Mammary epithelial cell (primary cell): ENCODE measurements around the gene TRIM38.

Experiments used
- CTCF ChIP-seq, 2 donors: IDR thresholded peaks in 1 of 2; conservative IDR thresholded peaks in 1 of 2; 2 replicates each; pipeline ENCODE4 v1.5.1; 2011 to 2012; ENCODE audit warnings: inconsistent platforms in 2 of 2, low read length in 2 of 2, mild to moderate bottlenecking in 2 of 2, control low read depth in 1 of 2, low read depth in 1 of 2; ENCODE audit not compliant: insufficient read depth in 1 of 2; ENCODE audit errors: extremely low read depth in 1 of 2
- EZH2 ChIP-seq: IDR thresholded peaks from 2 replicates; pipeline ENCODE4 v1.6.1; 2012; ENCODE audit warnings: low read length, inconsistent platforms, borderline replicate concordance

- TF ChIP-seq CTCF (conservative IDR thresholded peaks at IDR 0.05 in 1 of 2, IDR thresholded peaks at IDR 0.05 in 1 of 2; ENCODE audit: extremely low read depth in 1 of 2, insufficient read depth in 1 of 2, low read depth in 1 of 2, low read length in 2 of 2) (no peak), EZH2 (no peak)
Measured at GRCh38 chr6:25930532-25931410, 31.8 kb upstream of the TRIM38 start, which contains the start of gene SLC17A2.
